Limb (tissue), 2 donors: ENCODE measurements around the gene SPPL3.
"Not testable (repeated sequence)": the region's sequence is repeated elsewhere in the genome, so short reads cannot be mapped to it uniquely, and the experiment has no call there.

Experiments
- DNase-seq, 2 donors: peaks; one replicate each; pipeline ENCODE4 v3.0.0-alpha.2; 2016; ENCODE audit errors: extremely low spot score in 2 of 2

The SPPL3 gene

GRCh38 chr12:120904197-120904773 is at the start of gene SPPL3:
Gene SPPL3 (minus strand): TSS chr12:120904358. CDS start chr12:120903867, 491 bp downstream.
- peak; percentile 91 to 98 for DNase-seq

DNA sequence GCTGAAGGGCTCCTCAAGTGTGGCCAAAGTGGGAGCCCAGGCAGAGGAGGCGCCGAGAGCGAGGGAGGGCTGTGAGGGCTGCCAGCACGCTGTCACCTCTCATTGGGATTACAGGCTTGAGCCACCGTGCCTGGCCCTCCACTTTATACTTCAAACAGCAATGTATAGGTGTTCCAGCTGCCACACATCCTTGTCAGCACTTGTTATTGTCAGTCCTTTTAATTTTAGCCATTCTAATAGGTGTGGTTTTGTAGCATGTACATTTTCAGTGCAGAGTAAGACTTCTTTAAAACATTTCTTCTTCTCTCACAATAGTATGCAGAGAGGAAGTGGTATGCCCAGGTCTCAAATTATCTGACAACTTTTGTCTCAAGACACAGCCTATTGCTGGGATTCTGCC is 46.6 kb upstream of the SPPL3 start:
- DNase-seq = no peak

GRCh38 chr12:120950260-120950799 is 46.2 kb upstream of the SPPL3 start:
- not testable (repeated sequence) for DNase-seq

GRCh38 chr12:120945516-120945915 is 41.4 kb upstream of the SPPL3 start:
- DNase-seq = not testable (repeated sequence)

DNA sequence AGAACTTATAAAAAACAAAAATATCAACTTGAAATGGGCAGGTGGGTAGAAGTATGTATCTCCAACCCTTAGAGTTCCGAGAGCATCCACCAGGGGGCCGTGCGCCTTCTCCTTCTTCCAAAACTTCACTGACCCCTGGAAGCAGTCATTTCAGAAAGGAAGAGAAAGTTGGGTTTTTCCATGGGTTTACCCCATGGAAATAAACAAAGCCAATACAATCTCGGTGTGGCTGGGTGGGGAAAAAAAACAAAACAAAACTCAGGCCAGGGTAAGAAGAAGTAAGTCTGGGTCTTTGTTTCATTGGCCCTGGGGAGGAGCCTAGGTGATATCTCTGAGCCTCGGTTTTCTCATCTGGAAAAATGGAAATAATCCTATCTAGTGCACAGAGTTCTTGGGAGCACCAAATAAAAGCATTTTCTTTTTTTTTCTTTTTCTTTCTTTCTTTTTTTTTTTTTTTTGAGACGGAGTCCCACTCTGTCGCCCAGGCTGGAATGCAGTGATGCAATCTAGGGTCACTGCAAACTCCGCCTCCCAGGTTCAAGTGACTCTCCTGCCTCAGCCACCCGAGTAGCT is 40.6 kb upstream of the SPPL3 start:
- DNase-seq = peak in 1 of 2 donors; percentile 53

GRCh38 chr12:120943482-120943881 is 39.3 kb upstream of the SPPL3 start:
- no peak for DNase-seq

DNA sequence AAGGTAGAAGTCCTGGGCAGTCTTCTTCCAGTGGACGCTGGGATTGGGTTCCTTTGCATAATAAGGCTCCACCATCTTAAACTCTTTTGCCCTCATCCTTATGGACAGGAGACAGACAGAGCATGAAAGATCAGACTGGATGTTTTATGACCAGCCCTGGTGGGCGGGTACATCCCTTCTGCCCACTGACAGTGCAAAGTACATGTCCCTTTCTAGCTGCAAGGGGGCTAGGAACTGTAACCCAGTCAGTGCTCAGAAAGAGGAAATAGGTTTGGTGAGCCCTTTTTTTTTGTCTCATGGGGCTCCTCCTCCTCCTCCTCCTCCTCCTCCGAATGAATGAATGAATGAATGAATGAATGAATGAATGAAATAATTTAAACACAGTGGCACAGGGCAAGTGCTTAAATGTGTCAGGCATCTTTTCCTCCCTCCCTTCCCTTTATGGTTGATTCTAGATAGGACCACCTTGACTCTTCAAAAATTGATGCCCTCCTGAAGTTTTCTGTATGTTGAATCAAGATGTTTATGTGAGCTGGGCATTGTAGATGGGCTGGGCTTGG is 37.8 kb upstream of the SPPL3 start:
- DNase-seq = no peak

- no peak for DNase-seq
Observed at GRCh38 chr12:120941412-120941811, 37.3 kb upstream of the SPPL3 start.

- no peak for DNase-seq
Observed at GRCh38 chr12:120940799-120941198, 36.6 kb upstream of the SPPL3 start.

DNA sequence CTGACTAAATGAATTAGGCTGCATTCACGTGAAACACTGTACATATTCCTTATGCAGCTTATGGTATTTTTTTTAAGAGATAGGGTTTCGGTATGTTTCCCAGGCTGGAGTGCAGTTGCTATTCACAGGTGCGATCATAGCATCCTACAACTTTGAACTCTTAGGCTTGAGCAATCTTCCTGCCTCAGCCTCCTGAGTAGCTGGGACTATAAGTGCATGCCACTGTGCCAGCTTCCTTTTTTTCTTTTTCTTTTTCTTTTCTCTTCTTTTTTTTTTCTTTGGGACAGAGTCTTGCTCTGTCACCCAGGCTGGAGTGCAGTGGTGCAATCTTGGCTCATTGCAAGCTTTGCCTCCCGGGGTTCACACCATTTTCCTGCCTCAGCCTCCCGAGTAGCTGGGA is 35.8 kb upstream of the SPPL3 start:
- DNase-seq = no peak

DNA sequence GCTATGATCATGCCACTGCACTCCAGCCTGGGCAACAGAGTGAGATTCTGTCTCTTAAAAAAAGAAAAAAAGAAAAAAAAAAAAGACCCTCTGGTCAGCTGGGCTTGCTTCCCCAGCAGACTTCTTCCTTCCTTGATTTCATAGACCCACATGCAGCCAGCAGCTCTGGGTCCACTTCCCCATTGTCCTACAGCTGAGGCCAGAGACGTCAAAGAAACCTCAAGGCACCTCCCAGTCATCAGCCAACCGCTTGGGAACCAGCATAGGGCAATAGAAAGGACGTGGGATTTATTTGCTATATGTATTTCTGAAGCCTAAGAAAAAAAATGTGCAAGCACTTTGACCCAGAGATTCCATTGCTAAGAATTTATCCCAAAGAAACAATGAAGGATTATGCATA is 35.4 kb upstream of the SPPL3 start:
- DNase-seq = no peak

DNA sequence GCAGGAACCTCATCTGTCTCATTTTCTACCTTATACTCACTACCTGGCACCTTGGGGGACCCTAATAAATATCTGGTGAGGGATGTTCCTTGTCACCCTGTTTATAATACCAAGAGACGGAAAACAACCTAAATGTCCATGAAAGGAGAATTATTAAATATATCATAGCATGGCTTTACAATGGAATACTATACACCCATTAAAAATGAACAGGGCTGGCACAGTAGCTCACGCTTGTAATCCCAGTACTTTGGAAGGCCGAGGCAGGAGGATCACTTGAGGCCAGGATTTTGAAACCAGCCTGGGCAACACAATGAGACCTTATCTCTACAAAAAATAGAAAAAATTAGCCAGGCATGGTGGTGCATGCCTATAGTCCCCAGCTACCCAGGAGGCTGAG is 34.3 kb upstream of the SPPL3 start:
- no peak for DNase-seq

GRCh38 chr12:120936197-120936596 is 32.0 kb upstream of the SPPL3 start:
- DNase-seq = no peak

- DNase-seq = no peak
Observed at GRCh38 chr12:120933786-120934185, 29.6 kb upstream of the SPPL3 start.

GRCh38 chr12:120932956-120933526 is 28.9 kb upstream of the SPPL3 start:
- no peak for DNase-seq

GRCh38 chr12:120932058-120932457 is 27.9 kb upstream of the SPPL3 start:
- DNase-seq = no peak

DNA sequence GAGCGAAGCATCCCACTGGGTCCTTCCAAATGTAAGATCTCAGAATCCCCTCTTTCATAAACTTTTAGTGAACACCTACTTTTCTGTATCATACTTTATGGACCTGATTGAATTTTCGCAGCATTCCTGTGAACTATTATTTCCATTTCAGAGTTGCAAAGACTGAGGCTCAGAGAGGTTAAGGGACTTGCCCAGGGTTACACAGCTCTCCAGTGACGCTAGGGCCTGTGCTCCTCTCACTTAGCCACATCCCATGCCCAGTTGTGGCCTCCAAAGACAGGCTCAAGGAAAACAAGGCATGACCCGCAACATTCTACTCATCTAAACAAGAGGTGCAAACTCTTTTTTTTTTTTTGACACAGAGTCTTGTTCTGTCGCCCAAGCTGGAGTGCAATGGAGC is 25.9 kb upstream of the SPPL3 start:
- no peak for DNase-seq

- DNase-seq = no peak
Observed at GRCh38 chr12:120928864-120929652, 24.9 kb upstream of the SPPL3 start.

DNA sequence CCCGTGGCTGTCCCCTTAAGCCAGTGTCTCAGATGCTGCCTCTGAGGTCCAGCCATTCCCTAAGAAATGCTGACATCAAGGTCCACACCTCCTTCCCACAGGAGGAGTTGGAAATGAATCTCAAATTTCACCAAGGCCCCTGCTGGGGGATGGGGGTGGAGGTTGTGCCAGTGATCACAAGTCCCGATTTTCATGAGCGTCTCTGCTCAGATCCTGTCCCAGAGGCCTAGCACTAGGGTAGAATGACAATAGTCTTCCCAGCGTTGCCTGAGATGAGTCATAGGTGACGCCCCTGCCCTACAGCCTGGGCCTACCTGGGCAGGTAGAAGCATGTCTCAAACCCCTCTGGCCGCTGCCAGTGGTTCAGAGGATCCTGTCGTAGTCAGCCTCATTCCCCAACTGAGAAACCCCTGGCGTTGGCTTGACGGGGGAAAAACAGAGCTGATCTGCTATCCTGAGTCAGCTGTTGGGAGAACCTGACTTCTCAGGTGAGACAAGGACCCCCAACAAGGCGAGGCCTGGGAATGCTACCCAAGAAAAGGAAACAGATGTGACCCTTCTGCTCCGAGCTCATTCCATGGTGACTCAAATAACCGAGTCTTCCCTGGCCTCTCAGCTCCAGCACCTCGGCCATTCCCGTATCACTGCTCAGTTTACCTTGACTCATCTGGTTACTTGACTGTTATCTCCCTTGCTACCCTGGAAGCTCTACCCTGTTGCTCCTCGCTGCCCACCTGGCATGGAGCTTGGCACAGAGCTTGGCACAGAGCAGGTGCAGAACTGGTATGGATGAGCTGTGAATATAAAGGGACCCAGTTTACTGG is 21.8 kb upstream of the SPPL3 start:
- DNase-seq = no peak

DNA sequence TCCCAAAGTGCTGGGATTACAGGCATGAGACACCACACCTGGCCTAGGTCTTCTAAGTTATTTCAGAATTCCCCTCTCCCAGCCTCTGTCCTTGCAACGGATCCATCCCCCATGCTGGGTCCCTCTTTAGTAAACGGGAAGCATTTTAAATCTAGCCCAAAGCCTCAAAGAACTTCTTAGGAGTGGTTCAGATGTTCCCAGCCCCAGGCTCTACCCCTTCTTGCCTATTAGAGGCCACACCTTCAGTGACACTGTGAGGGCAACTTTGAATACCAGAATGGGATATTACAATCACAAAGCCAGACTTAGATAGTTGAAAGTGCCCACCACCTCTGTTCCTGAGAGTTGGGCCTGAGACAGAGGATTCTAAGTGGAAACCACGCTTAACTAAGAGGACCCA is 18.1 kb upstream of the SPPL3 start:
- DNase-seq = no peak

DNA sequence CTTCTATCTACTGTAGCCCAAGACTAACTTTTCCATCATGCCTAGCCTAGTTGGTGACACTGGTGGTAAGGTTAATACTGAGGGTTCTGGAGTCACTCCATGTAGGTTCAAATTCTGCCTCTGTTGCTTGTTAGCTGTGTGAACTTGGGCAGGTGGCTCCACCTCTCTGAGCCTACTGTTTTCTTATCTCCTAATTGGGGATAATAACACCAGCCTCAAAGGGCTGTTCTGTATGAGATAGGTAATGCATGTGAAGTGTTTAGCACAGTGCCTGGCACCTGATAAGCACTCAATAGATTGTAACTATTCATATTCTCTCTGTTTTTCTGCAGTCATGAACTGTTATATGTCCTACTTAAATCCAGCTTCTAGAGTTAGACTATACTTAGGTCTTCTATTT is 17.5 kb upstream of the SPPL3 start:
- no peak for DNase-seq
